ENCODE measurements around the gene MPV17L2. TPM values are rescaled to one million over a fixed set of nuclear protein-coding genes. Genes with fewer than 3 reads are reported as not detected.

The MPV17L2 gene
- polyA plus RNA-seq, 2 of the 4 experiments (the other 2 are of a cell fraction) = 8.3 to 13.9 TPM

- ATAC-seq (peak; percentile 66 to 75), FAIRE-seq (no peak), DNase-seq (ENCODE audit: low read depth in 1 of 2, low spot score in 1 of 2) (peak in 1 of 2 experiments; percentile 79)
- H3K27ac ChIP-seq = peak overlapping the region; percentile 83 to 86
- no peaks in the 10 kb centered on the region for H3K9me3 ChIP-seq
- WGBS (ENCODE audit: missing lambda C conversion rate) = 1% methylated on average over 21 of the region's 39 CpGs
- H3K4me3 ChIP-seq = peak overlapping the region; percentile 68
- H3K4me1 ChIP-seq = peaks cover 5% of the 10 kb centered on the region; the same call in 2 of the 3 replicates
- ChIA-PET CTCF (interaction anchor here (0.8 to 3.1 kb wide), 8 partner anchors 16 to 164 kb away, joined by 3 to 15 read pairs (median 4); no protein-coding TSS in a partner anchor), POLR2A (interaction anchor here (0.6 to 1.6 kb wide), 7 partner anchors 16 to 57 kb away, joined by 3 to 10 read pairs (median 5); partner anchors contain the start of genes JUND, MPV17L2 and RAB3A)
- peak overlapping the region; percentile 84 for H3K4me2 ChIP-seq
- TF ChIP-seq CBX2 (IDR thresholded peaks at IDR 0.05; ENCODE audit: borderline replicate concordance, low read depth) (no peak), JUN (IDR thresholded peaks at IDR 0.05) (no peak), MAX (IDR thresholded peaks at IDR 0.05) (peak; percentile 37; the same call in 1 of the 2 replicates), BHLHE40 (IDR thresholded peaks at IDR 0.05; ENCODE audit: low read depth, low read length) (no peak), ESRRA (IDR thresholded peaks at IDR 0.05; ENCODE audit: borderline replicate concordance, low read length) (0 out of 2 replicates have a peak, but pooled peaks have one; percentile 35)
Measured at GRCh38 chr19:18223860-18224524, 31.0 kb downstream of the MPV17L2 start.

- no peak for TF ChIP-seq POLR2AphosphoS2 (conservative IDR thresholded peaks at IDR 0.05; ENCODE audit: low read length)
- no peak for TF ChIP-seq FOXS1 (CRISPR knock-in tag; IDR thresholded peaks at IDR 0.05)
- TF ChIP-seq MAX (IDR thresholded peaks at IDR 0.05) = 0 out of 2 replicates have a peak, but pooled peaks have one; percentile 2
- no peak for TF ChIP-seq BHLHE40 (IDR thresholded peaks at IDR 0.05; ENCODE audit: low read depth, low read length)
- TF ChIP-seq E2F6 (IDR thresholded peaks at IDR 0.05; ENCODE audit: borderline replicate concordance, low read depth) = no peak
- peak overlapping the region; percentile 83 to 86 for H3K27ac ChIP-seq
- no peaks in the 10 kb centered on the region for H3K9me3 ChIP-seq
- POLR2A ChIA-PET = interaction anchor here (0.6 to 1.6 kb wide), 6 partner anchors 16 to 56 kb away, joined by 3 to 10 read pairs (median 6); partner anchors contain the start of genes JUND, MPV17L2 and RAB3A
- CTCF ChIA-PET = interaction anchor here (0.8 to 3.1 kb wide), 8 partner anchors 15 to 163 kb away, joined by 3 to 15 read pairs (median 5); no protein-coding TSS in a partner anchor
- peak overlapping the region; percentile 68 for H3K4me3 ChIP-seq
- DNase-seq (ENCODE audit: low read depth in 1 of 2, low spot score in 1 of 2) = peak; percentile 89 to 99
- H3K4me2 ChIP-seq = peak overlapping the region; percentile 84
- peak; percentile 28 for FAIRE-seq
- WGBS (ENCODE audit: missing lambda C conversion rate) = 91% methylated on average over 10 of the region's 81 CpGs
- peak; percentile 92 to 98 for ATAC-seq
- peaks cover 5% of the 10 kb centered on the region; the same call in 2 of the 3 replicates for H3K4me1 ChIP-seq
Measured at GRCh38 chr19:18224525-18225354, 31.7 kb downstream of the MPV17L2 start.

GRCh38 chr19:18225355-18225701, 32.3 kb downstream of the MPV17L2 start:
- Histone ChIP-seq H3K4me1 (peaks cover 5% of the 10 kb centered on the region; the same call in 2 of the 3 replicates), H3K9me3 (no peaks in the 10 kb centered on the region), H3K27ac (peak overlapping the region in 1 of 2 experiments; percentile 85; a peak in 2 of 6 replicates), H3K4me2 (peak overlapping the region; percentile 84; the same call in 2 of the 3 replicates), H3K4me3 (no peak overlapping the region; the same call in 2 of the 3 replicates)
- DNase-seq (ENCODE audit: low read depth in 1 of 2, low spot score in 1 of 2) (no peak), ATAC-seq (no peak), FAIRE-seq (no peak)
- ChIA-PET POLR2A (no interaction called here), CTCF (interaction anchor here (1.3 to 2.4 kb wide), 2 partner anchors 27 to 54 kb away, joined by 3 to 9 read pairs; no protein-coding TSS in a partner anchor)
- no peak for TF ChIP-seq NPAS2 (CRISPR knock-in tag; IDR thresholded peaks at IDR 0.05; ENCODE audit: borderline replicate concordance)
- TF ChIP-seq NFE2L2 (conservative IDR thresholded peaks at IDR 0.05; ENCODE audit: low read length) = no peak
- TF ChIP-seq CHD4 (IDR thresholded peaks at IDR 0.05; ENCODE audit: borderline replicate concordance) = no peak
- no peak for TF ChIP-seq ELK1 (IDR thresholded peaks at IDR 0.05; ENCODE audit: low read depth, low read length)
- no peak for TF ChIP-seq ZFP36 (IDR thresholded peaks at IDR 0.05; ENCODE audit: borderline replicate concordance, partially characterized antibody)
- TF ChIP-seq NR3C1 (IDR thresholded peaks at IDR 0.05) = no peak
- TF ChIP-seq KDM1A (IDR thresholded peaks at IDR 0.05; ENCODE audit: low read depth) = no peak
- TF ChIP-seq GATA3 (IDR thresholded peaks at IDR 0.05; ENCODE audit: borderline replicate concordance) = no peak
- TF ChIP-seq HES2 (IDR thresholded peaks at IDR 0.05) = no peak
- no peak for TF ChIP-seq HOXA7 (CRISPR knock-in tag; IDR thresholded peaks at IDR 0.05)
- no peak for TF ChIP-seq RNF2 (IDR thresholded peaks at IDR 0.05; ENCODE audit: borderline replicate concordance, low read depth)
- no peak for TF ChIP-seq FOSB (CRISPR knock-in tag; IDR thresholded peaks at IDR 0.05)
- TF ChIP-seq ZSCAN20 (CRISPR knock-in tag; IDR thresholded peaks at IDR 0.05) = no peak
- no peak for TF ChIP-seq PHF8 (IDR thresholded peaks at IDR 0.05; ENCODE audit: borderline replicate concordance, low read depth)
- WGBS (ENCODE audit: missing lambda C conversion rate) = 82% methylated on average over 10 of the region's 16 CpGs

Data from A549 (cell line).